A549 (cell line): ENCODE measurements around the gene FSIP2. TPM values are rescaled to one million over a fixed set of nuclear protein-coding genes. Genes with fewer than 3 reads are reported as not detected.

Source experiments
- ATAC-seq, 2 experiments: fragments of 200-7000 bp in 1 of 2; fragments of >200 bp in 1 of 2; cut with Nextera tagmentation in 1 of 2; cut with Tn5 transposase in 1 of 2; 3 replicates each; pipeline versions ENCODE4 v1.8.0 to v1.9.1; 2018 to 2020; ENCODE audit warnings: mild to moderate bottlenecking in 1 of 2, moderate library complexity in 1 of 2
- CTCF ChIA-PET: fragments of 300-600 bp; sonication (Branson Sonifier 250); formaldehyde crosslinking; extraction: SDS; loops from one replicate; lab custom pipeline; 2021; ENCODE audit warnings: antibody characterized with exemption, inconsistent platforms; lab: Yijun Ruan, JAX
- POLR2A ChIA-PET: fragments of 350-600 bp; formaldehyde crosslinking; extraction: SDS; loops from one replicate; lab custom pipeline; 2021; ENCODE audit warnings: antibody characterized with exemption, inconsistent platforms; lab: Yijun Ruan, JAX
- DNase-seq, 2 experiments: peaks; one replicate each; pipeline versions ENCODE4 v3.0.0 to v3.0.0-alpha.2; 2011 to 2016; ENCODE audit warnings: low read depth in 1 of 2, low spot score in 1 of 2
- FAIRE-seq: peaks from 2 replicates; lab custom pipeline; 2011; peaks lifted over from hg19 to GRCh38; lab: Jason Lieb, UNC
- H3K27ac ChIP-seq, 2 experiments: fragments of >200 bp; sonication (Bioruptor Twin); formaldehyde crosslinking; 3 replicates each; pipeline ENCODE4 v1.5.1; 2016 to 2017
- H3K4me1 ChIP-seq: fragments of >200 bp; sonication (Bioruptor Twin); formaldehyde crosslinking; 3 replicates; pipeline ENCODE4 v1.6.1; 2016
- H3K4me2 ChIP-seq: fragments of >200 bp; sonication (Bioruptor Twin); formaldehyde crosslinking; 3 replicates; pipeline ENCODE4 v1.6.1; 2016
- H3K4me3 ChIP-seq: fragments of >200 bp; sonication (Bioruptor Twin); formaldehyde crosslinking; 3 replicates; pipeline ENCODE4 v1.5.1; 2016
- H3K9me3 ChIP-seq: fragments of >200 bp; sonication (Bioruptor Twin); formaldehyde crosslinking; 3 replicates; pipeline ENCODE4 v1.6.1; 2016
- CBX2 ChIP-seq: fragments of 200-600 bp; sonication (generic); IDR thresholded peaks from 2 replicates; pipeline ENCODE4 v1.6.1; 2016; ENCODE audit warnings: low read depth, mild to moderate bottlenecking, borderline replicate concordance
- ESRRA ChIP-seq: fragments of 150-350 bp; IDR thresholded peaks from 2 replicates; pipeline ENCODE4 v1.6.1; 2014; ENCODE audit warnings: mild to moderate bottlenecking, low read length, borderline replicate concordance
- JUNB ChIP-seq: fragments of >200 bp; sonication (Bioruptor Twin); formaldehyde crosslinking; IDR thresholded peaks from 2 replicates; pipeline ENCODE4 v1.6.1; 2016
- MAZ ChIP-seq: fragments of 150-350 bp; IDR thresholded peaks from 2 replicates; pipeline ENCODE4 v1.6.1; 2014; ENCODE audit warnings: antibody characterized with exemption, low read depth, low read length, borderline replicate concordance
- NFE2L2 ChIP-seq: fragments of 150-350 bp; conservative IDR thresholded peaks from 2 replicates; pipeline ENCODE4 v1.6.1; 2014; ENCODE audit warnings: low read length
- RCOR1 ChIP-seq: fragments of 150-350 bp; IDR thresholded peaks from 2 replicates; pipeline ENCODE4 v1.6.1; 2014; ENCODE audit warnings: antibody characterized with exemption, low read length, low read depth
- RFX5 ChIP-seq: fragments of 450-650 bp; IDR thresholded peaks from 2 replicates; pipeline ENCODE4 v1.7.1; 2014; ENCODE audit warnings: antibody characterized with exemption, mild to moderate bottlenecking, moderate library complexity
- RNF2 ChIP-seq: fragments of 200-600 bp; sonication (generic); IDR thresholded peaks from 2 replicates; pipeline ENCODE4 v1.6.1; 2016; ENCODE audit warnings: low read depth, mild to moderate bottlenecking, antibody characterized with exemption, moderate library complexity, borderline replicate concordance
- SMC3 ChIP-seq: fragments of >200 bp; sonication (Bioruptor Twin); formaldehyde crosslinking; IDR thresholded peaks from 3 replicates; pipeline ENCODE4 v1.6.1; 2018; ENCODE audit warnings: inconsistent platforms
- SREBF2 ChIP-seq: fragments of 450-650 bp; IDR thresholded peaks from 2 replicates; pipeline ENCODE4 v1.6.1; 2014; ENCODE audit warnings: mild to moderate bottlenecking, moderate library complexity
- ZC3H11A ChIP-seq: fragments of 450-650 bp; IDR thresholded peaks from 2 replicates; pipeline ENCODE4 v1.6.1; 2014; ENCODE audit warnings: antibody characterized with exemption, mild to moderate bottlenecking
- WGBS: methylation state at CpG from one replicate; pipeline ENCODE4 v1.1.6; 2017; ENCODE audit errors: missing lambda C conversion rate; 5-methylcytosine and 5-hydroxymethylcytosine counted together
- polyA plus RNA-seq, 4 experiments: library from polyadenylated mRNA; depleted of rRNA in 3 of 4; stranded (reverse); fragments of >200 nt; fragmentation: RNase III in 1 of 4; extraction: RNeasy Plus Mini Kit Qiagen cat#74134 plus additional on column Dnase treatment in 1 of 4; gene quantifications; 2 replicates in 3 of 4; 3 replicates in 1 of 4; pipeline ENCODE4 v1.2.3, GENCODE V29; 2011 to 2017
- TF ChIP-seq, protein P1 (sequence below): fragments of >200 bp; sonication (Bioruptor Twin); formaldehyde crosslinking; IDR thresholded peaks from 3 replicates; pipeline ENCODE4 v1.5.1; 2016
- TF ChIP-seq, protein P2 (sequence below): IDR thresholded peaks from 2 replicates; pipeline ENCODE4 v1.6.1; 2012
- TF ChIP-seq, protein P3 (sequence below): fragments of 250-450 bp; sonication (Bioruptor Pico); IDR thresholded peaks from 2 replicates; pipeline ENCODE4 v1.5.0; 2021; ENCODE audit warnings: mild to moderate bottlenecking, moderate library complexity, borderline replicate concordance
- TF ChIP-seq, protein P4 (sequence below): fragments of 250-450 bp; sonication (Bioruptor Pico); IDR thresholded peaks from 2 replicates; pipeline ENCODE4 v1.5.0; 2020; ENCODE audit warnings: low read depth, mild to moderate bottlenecking, moderate library complexity
- TF ChIP-seq, protein P5 (sequence below): fragments of >200 bp; sonication (Bioruptor Twin); formaldehyde crosslinking; IDR thresholded peaks from 3 replicates; pipeline ENCODE4 v1.6.1; 2016
- TF ChIP-seq, protein P6 (sequence below): fragments of 450-650 bp; IDR thresholded peaks from 2 replicates; pipeline ENCODE4 v1.6.1; 2014; ENCODE audit warnings: antibody characterized with exemption

FSIP2 gene
- polyA plus RNA-seq, 2 of the 4 experiments (the other 2 are of a cell fraction), result 0.01 TPM; not detected in 1

DNA sequence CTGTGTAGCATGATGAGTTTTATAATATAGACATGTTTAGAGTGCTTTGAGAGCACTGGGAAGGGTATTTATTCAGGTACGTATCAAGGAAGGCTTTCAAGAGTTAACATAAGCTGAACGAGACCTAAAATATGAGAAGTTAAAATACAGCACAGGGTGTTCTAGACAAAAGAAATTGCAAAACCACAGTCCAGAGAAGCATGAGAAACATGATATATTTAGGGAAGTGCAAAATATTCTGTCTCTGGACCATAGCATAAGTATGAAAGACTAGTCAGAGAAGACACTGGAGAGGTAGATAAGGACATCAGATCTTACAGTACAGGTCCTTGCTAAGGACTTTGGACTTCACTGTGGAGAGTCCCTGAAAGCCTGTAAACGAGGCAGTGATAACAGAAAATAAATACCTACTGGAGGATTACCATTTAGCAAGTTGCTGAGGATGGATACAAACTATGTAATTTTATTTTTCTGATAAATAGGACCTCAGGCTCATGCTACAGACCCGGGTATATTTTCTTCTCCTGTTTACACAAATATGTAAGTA, 43.7 kb downstream of the FSIP2 start (continued):
- TF ChIP-seq, protein P1, sequence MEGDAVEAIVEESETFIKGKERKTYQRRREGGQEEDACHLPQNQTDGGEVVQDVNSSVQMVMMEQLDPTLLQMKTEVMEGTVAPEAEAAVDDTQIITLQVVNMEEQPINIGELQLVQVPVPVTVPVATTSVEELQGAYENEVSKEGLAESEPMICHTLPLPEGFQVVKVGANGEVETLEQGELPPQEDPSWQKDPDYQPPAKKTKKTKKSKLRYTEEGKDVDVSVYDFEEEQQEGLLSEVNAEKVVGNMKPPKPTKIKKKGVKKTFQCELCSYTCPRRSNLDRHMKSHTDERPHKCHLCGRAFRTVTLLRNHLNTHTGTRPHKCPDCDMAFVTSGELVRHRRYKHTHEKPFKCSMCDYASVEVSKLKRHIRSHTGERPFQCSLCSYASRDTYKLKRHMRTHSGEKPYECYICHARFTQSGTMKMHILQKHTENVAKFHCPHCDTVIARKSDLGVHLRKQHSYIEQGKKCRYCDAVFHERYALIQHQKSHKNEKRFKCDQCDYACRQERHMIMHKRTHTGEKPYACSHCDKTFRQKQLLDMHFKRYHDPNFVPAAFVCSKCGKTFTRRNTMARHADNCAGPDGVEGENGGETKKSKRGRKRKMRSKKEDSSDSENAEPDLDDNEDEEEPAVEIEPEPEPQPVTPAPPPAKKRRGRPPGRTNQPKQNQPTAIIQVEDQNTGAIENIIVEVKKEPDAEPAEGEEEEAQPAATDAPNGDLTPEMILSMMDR, result no peak
- no peak for TF ChIP-seq RCOR1
- TF ChIP-seq JUNB, result no peak

DNA sequence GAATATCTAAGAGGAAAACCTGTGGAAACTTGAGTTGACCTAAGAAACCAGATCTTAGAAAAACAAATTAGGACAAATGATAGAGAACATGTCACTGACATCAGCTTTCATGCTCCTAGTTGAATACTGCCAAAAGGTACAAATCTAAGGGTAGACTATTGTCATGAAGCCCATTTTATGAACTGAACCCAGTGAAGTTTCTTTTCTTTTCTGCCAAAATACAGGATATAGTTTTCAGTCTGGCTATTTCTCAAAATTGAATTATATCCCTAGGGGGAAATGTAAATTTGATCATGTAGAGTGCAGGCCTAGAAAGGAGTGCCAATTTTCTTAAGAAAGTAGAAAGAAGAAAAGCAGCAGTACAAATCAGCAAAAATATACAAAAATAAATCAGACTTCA, 46.6 kb downstream of the FSIP2 start:
- H3K4me2 ChIP-seq, result no peak overlapping the region
- CTCF ChIA-PET, result no interaction called here
- H3K4me3 ChIP-seq, result no peak overlapping the region
- H3K27ac ChIP-seq, result no peak overlapping the region
- TF ChIP-seq RFX5, result no peak
- FAIRE-seq (no peak), DNase-seq (no peak), ATAC-seq (no peak)
- H3K9me3 ChIP-seq, result no peaks in the 10 kb centered on the region
- H3K4me1 ChIP-seq, result no peaks in the 10 kb centered on the region
- POLR2A ChIA-PET, result no interaction called here

DNA sequence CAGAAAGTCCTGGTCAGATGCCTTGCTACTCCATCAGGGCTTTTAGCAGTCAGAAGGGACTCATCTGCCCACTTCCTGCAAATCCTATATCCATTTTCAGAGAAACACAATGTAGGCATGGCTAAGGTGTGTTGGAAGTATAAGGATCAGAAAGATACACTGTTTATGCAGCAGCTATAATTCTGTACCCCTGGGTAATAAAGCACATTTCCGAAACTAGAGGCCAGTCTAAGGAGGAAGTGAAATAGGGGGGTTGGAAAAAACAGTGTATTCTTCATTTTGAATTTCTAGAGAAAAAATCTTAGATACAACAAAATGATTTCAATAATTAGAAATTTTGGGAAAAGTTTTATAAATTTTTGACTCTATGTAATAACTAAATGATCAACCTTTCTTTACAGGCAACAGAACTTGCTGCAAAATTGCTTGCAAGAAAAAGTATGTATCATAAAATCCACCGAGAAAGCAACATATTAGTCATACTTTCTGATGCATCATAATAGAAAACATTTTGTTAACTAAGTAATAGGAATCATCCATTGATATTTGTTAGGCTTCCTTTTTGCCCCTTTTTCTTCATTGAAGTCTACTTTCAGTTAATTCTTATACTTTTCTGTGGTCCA, 47.4 kb downstream of the FSIP2 start:
- no peak for DNase-seq
- Histone ChIP-seq H3K27ac (no peak overlapping the region), H3K9me3 (no peaks in the 10 kb centered on the region), H3K4me3 (no peak overlapping the region), H3K4me1 (no peaks in the 10 kb centered on the region), H3K4me2 (no peak overlapping the region)
- TF ChIP-seq, protein P2, sequence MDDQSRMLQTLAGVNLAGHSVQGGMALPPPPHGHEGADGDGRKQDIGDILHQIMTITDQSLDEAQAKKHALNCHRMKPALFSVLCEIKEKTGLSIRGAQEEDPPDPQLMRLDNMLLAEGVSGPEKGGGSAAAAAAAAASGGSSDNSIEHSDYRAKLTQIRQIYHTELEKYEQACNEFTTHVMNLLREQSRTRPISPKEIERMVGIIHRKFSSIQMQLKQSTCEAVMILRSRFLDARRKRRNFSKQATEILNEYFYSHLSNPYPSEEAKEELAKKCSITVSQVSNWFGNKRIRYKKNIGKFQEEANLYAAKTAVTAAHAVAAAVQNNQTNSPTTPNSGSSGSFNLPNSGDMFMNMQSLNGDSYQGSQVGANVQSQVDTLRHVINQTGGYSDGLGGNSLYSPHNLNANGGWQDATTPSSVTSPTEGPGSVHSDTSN, result no peak
- no peak for TF ChIP-seq ESRRA
- no peak for TF ChIP-seq MAZ
- TF ChIP-seq CBX2, result no peak
- TF ChIP-seq, protein P3, sequence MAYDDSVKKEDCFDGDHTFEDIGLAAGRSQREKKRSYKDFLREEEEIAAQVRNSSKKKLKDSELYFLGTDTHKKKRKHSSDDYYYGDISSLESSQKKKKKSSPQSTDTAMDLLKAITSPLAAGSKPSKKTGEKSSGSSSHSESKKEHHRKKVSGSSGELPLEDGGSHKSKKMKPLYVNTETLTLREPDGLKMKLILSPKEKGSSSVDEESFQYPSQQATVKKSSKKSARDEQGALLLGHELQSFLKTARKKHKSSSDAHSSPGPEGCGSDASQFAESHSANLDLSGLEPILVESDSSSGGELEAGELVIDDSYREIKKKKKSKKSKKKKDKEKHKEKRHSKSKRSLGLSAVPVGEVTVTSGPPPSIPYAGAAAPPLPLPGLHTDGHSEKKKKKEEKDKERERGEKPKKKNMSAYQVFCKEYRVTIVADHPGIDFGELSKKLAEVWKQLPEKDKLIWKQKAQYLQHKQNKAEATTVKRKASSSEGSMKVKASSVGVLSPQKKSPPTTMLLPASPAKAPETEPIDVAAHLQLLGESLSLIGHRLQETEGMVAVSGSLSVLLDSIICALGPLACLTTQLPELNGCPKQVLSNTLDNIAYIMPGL, result no peak
- TF ChIP-seq SMC3, result no peak
- TF ChIP-seq SREBF2, result no peak
- no peak for TF ChIP-seq ZC3H11A
- TF ChIP-seq, protein P4, sequence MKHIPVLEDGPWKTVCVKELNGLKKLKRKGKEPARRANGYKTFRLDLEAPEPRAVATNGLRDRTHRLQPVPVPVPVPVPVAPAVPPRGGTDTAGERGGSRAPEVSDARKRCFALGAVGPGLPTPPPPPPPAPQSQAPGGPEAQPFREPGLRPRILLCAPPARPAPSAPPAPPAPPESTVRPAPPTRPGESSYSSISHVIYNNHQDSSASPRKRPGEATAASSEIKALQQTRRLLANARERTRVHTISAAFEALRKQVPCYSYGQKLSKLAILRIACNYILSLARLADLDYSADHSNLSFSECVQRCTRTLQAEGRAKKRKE (CRISPR knock-in tag), result no peak
- TF ChIP-seq, protein P5, sequence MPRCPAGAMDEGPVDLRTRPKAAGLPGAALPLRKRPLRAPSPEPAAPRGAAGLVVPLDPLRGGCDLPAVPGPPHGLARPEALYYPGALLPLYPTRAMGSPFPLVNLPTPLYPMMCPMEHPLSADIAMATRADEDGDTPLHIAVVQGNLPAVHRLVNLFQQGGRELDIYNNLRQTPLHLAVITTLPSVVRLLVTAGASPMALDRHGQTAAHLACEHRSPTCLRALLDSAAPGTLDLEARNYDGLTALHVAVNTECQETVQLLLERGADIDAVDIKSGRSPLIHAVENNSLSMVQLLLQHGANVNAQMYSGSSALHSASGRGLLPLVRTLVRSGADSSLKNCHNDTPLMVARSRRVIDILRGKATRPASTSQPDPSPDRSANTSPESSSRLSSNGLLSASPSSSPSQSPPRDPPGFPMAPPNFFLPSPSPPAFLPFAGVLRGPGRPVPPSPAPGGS, result no peak
- TF ChIP-seq NFE2L2, result no peak
- TF ChIP-seq RNF2, result no peak
- TF ChIP-seq, protein P6, sequence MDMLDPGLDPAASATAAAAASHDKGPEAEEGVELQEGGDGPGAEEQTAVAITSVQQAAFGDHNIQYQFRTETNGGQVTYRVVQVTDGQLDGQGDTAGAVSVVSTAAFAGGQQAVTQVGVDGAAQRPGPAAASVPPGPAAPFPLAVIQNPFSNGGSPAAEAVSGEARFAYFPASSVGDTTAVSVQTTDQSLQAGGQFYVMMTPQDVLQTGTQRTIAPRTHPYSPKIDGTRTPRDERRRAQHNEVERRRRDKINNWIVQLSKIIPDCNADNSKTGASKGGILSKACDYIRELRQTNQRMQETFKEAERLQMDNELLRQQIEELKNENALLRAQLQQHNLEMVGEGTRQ, result no peak
- ChIA-PET POLR2A (no interaction called here), CTCF (no interaction called here)
- no peak for FAIRE-seq
- 16% methylated on average over 2 of the region's 2 CpGs for WGBS
- no peak for ATAC-seq
